GM21526 (cell line): ENCODE results near the gene JAK2.

Experiments
- ATAC-seq: cut with Tn5 transposase; IDR thresholded peaks from one replicate; pipeline ENCODE4 v1.9.1; 2021; ENCODE audit warnings: moderate library complexity; ENCODE audit not compliant: unreplicated experiment, low FRiP score

JAK2 gene

GRCh38 chr9:5113994-5114748 lies 129.1 kb downstream of the JAK2 start:
- no peak for ATAC-seq

- ATAC-seq = no peak
These were observed 137.0 kb downstream of the JAK2 start for GRCh38 chr9:5122116-5122515.

- ATAC-seq = no peak
These were observed 137.4 kb downstream of the JAK2 start for GRCh38 chr9:5122516-5122915.

- no peak for ATAC-seq
These were observed 155.1 kb downstream of the JAK2 start for GRCh38 chr9:5140151-5140550.

- ATAC-seq = no peak
These were observed 159.1 kb downstream of the JAK2 start for GRCh38 chr9:5144217-5144616.

- ATAC-seq = no peak
These were observed 161.2 kb downstream of the JAK2 start for GRCh38 chr9:5146241-5146640.
